Measurements from ENCODE around the gene APLNR.

DNA sequence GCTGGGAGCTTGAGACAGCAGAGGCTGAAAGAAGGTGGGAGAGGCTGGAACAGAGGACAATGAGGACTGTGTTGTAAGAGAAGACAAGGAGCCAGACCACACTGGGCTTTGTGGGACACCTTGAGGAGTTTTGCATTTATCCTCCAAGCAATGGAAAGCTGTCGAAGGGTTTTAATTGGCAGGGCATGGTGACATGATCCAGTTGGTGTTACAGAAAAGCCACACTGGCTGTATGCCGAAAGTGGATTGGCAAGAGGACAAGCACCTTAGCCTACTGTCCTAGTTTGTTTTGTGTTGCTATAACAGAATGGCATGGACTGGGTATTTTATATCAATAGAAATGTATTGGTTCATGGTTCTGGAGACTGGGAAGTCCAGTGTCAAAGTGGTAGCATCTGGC, 14.0 kb upstream of the APLNR start:
- TF ChIP-seq, protein P1, sequence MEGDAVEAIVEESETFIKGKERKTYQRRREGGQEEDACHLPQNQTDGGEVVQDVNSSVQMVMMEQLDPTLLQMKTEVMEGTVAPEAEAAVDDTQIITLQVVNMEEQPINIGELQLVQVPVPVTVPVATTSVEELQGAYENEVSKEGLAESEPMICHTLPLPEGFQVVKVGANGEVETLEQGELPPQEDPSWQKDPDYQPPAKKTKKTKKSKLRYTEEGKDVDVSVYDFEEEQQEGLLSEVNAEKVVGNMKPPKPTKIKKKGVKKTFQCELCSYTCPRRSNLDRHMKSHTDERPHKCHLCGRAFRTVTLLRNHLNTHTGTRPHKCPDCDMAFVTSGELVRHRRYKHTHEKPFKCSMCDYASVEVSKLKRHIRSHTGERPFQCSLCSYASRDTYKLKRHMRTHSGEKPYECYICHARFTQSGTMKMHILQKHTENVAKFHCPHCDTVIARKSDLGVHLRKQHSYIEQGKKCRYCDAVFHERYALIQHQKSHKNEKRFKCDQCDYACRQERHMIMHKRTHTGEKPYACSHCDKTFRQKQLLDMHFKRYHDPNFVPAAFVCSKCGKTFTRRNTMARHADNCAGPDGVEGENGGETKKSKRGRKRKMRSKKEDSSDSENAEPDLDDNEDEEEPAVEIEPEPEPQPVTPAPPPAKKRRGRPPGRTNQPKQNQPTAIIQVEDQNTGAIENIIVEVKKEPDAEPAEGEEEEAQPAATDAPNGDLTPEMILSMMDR (IDR thresholded peaks at IDR 0.05 in 2 of 3, conservative IDR thresholded peaks at IDR 0.05 in 1 of 3; ENCODE audit: borderline replicate concordance in 1 of 3, insufficient read depth in 1 of 3, low read depth in 2 of 3, low read length in 2 of 3) = no peak
- TF ChIP-seq ELF1 (IDR thresholded peaks at IDR 0.05; ENCODE audit: borderline replicate concordance, low read depth) = no peak
- TF ChIP-seq CEBPB (IDR thresholded peaks at IDR 0.05; ENCODE audit: low read depth) = no peak
- TF ChIP-seq EZH2 (IDR thresholded peaks at IDR 0.05) = no peak
- no peak for TF ChIP-seq EGR1 (IDR thresholded peaks at IDR 0.05; ENCODE audit: low read depth)
- TF ChIP-seq POLR2A (IDR thresholded peaks at IDR 0.05; ENCODE audit: borderline replicate concordance, extremely low read depth, insufficient read depth, insufficient read length) = no peak
- no peak for TF ChIP-seq TCF7L2 (IDR thresholded peaks at IDR 0.05; ENCODE audit: borderline replicate concordance, extremely low read depth, insufficient read depth, insufficient read length)
- no peak for TF ChIP-seq SP1 (IDR thresholded peaks at IDR 0.05; ENCODE audit: low read depth)
- TF ChIP-seq, protein P2, sequence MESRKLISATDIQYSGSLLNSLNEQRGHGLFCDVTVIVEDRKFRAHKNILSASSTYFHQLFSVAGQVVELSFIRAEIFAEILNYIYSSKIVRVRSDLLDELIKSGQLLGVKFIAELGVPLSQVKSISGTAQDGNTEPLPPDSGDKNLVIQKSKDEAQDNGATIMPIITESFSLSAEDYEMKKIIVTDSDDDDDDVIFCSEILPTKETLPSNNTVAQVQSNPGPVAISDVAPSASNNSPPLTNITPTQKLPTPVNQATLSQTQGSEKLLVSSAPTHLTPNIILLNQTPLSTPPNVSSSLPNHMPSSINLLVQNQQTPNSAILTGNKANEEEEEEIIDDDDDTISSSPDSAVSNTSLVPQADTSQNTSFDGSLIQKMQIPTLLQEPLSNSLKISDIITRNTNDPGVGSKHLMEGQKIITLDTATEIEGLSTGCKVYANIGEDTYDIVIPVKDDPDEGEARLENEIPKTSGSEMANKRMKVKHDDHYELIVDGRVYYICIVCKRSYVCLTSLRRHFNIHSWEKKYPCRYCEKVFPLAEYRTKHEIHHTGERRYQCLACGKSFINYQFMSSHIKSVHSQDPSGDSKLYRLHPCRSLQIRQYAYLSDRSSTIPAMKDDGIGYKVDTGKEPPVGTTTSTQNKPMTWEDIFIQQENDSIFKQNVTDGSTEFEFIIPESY (IDR thresholded peaks at IDR 0.05; ENCODE audit: extremely low read depth, insufficient replicate concordance, low read length) = no peak

Measured in HCT116 (cell line).